ENCODE data around the gene ANKRD39. TPM values are rescaled to one million over a fixed set of nuclear protein-coding genes. Genes with fewer than 3 reads are reported as not detected.
"Not testable (repeated sequence)": the region's sequence is repeated elsewhere in the genome, so short reads cannot be mapped to it uniquely, and the experiment has no call there.

ANKRD39 gene
- total RNA-seq, 1 donor from 2014 or later = 3.7 TPM

DNA sequence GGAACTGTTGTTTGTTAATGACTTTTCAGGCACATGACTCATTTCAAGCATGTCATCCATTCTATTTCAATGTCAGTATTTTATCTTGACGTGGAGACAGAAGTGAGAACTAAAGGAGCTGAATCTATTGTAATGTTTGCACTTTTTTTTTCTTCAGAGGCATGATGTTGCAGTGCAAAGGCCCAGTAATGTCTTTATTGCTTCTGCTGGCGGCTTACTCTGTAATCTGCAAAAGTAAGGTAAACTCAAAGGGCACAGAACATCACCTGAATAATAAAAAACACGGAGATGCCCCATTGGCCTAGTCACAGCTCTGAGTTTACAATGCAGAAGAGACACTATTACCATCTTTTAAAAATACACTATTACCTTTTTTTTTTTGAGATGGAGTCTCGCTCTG, 44.2 kb downstream of the ANKRD39 start:
- H3K9me3 ChIP-seq (ENCODE audit: control insufficient read depth in 3 of 3, low read length in 3 of 3) = no peaks in the 10 kb centered on the region
- no peak overlapping the region for H3K4me3 ChIP-seq (ENCODE audit: low read length in 3 of 3)
- peaks cover 30 to 44% (median 42%) of the 10 kb centered on the region in 3 donors for H3K4me1 ChIP-seq (ENCODE audit: control insufficient read depth in 3 of 3, insufficient read depth in 3 of 3, low read length in 3 of 3)
- H3K27me3 ChIP-seq (ENCODE audit: control insufficient read depth in 3 of 3, insufficient read depth in 3 of 3, low read length in 3 of 3) = no peaks in the 10 kb centered on the region
- H3K36me3 ChIP-seq (ENCODE audit: control insufficient read depth in 3 of 3, insufficient read depth in 3 of 3, low read length in 3 of 3) = peaks cover 26 to 33% (median 31%) of the 10 kb centered on the region in 3 donors
- H3K27ac ChIP-seq (ENCODE audit: low read depth, low read length) = no peak overlapping the region
- no peak overlapping the region for H3K9ac ChIP-seq (ENCODE audit: low read depth in 1 of 3, low read length in 3 of 3)

DNA sequence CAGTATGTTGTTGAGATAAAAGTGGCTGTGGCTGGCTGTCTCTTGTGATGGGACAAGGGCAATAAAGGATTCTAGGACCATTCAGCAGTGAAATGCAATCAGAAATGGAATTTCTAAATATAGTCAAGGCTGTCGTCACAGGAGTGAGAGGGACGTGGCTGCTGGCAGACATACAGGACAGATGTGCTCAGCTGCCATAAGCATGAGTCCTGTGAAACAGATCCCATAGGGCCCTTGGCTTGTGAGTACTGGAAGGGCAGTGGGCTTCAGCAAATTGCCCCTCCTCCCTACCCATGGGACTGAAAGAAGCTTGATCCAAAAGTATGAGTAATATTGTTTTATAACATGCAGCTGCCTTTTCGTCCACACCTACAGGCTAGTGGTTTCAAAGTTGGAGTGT, 45.9 kb downstream of the ANKRD39 start:
- H3K27me3 ChIP-seq (ENCODE audit: control insufficient read depth in 3 of 3, insufficient read depth in 3 of 3, low read length in 3 of 3) = no peaks in the 10 kb centered on the region
- peaks cover 24 to 34% (median 32%) of the 10 kb centered on the region in 3 donors for H3K36me3 ChIP-seq (ENCODE audit: control insufficient read depth in 3 of 3, insufficient read depth in 3 of 3, low read length in 3 of 3)
- H3K4me3 ChIP-seq (ENCODE audit: low read length in 3 of 3) = no peak overlapping the region
- peak overlapping the region; percentile 59 for H3K27ac ChIP-seq (ENCODE audit: low read depth, low read length)
- H3K4me1 ChIP-seq (ENCODE audit: control insufficient read depth in 3 of 3, insufficient read depth in 3 of 3, low read length in 3 of 3) = peaks cover 15 to 28% (median 27%) of the 10 kb centered on the region in 3 donors
- no peaks in the 10 kb centered on the region for H3K9me3 ChIP-seq (ENCODE audit: control insufficient read depth in 3 of 3, low read length in 3 of 3)
- H3K9ac ChIP-seq (ENCODE audit: low read depth in 1 of 3, low read length in 3 of 3) = peak overlapping the region in 1 of 3 donors; percentile 50

DNA sequence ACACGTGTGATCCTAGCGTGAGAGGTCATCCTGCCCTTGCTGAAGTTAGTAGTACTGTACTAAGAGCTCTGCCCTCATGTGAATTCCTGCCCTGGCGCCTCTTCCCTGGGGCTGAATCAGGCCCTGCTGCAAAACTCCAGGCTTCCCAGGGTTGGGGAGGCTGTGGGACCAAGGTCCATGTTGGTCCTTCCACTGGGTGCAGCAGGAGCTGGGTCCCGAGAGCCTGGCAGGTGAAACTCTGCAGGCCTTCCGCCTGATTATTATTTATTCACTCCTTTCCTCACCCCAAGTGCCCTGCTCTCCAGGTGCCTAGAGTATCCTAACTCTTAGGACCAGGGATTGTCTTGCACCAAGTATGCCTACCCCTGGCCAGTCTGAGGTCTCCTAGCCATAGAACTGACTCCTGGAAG, 47.0 kb downstream of the ANKRD39 start:
- peaks cover 24 to 35% (median 34%) of the 10 kb centered on the region in 3 donors for H3K36me3 ChIP-seq (ENCODE audit: control insufficient read depth in 3 of 3, insufficient read depth in 3 of 3, low read length in 3 of 3)
- H3K4me1 ChIP-seq (ENCODE audit: control insufficient read depth in 3 of 3, insufficient read depth in 3 of 3, low read length in 3 of 3) = peaks cover 15 to 28% (median 27%) of the 10 kb centered on the region in 3 donors
- H3K9ac ChIP-seq (ENCODE audit: low read depth in 1 of 3, low read length in 3 of 3) = peak overlapping the region in 1 of 3 donors; percentile 45
- H3K9me3 ChIP-seq (ENCODE audit: control insufficient read depth in 3 of 3, low read length in 3 of 3) = no peaks in the 10 kb centered on the region
- no peak overlapping the region for H3K27ac ChIP-seq (ENCODE audit: low read depth, low read length)
- H3K27me3 ChIP-seq (ENCODE audit: control insufficient read depth in 3 of 3, insufficient read depth in 3 of 3, low read length in 3 of 3) = no peaks in the 10 kb centered on the region
- no peak overlapping the region for H3K4me3 ChIP-seq (ENCODE audit: low read length in 3 of 3)

DNA sequence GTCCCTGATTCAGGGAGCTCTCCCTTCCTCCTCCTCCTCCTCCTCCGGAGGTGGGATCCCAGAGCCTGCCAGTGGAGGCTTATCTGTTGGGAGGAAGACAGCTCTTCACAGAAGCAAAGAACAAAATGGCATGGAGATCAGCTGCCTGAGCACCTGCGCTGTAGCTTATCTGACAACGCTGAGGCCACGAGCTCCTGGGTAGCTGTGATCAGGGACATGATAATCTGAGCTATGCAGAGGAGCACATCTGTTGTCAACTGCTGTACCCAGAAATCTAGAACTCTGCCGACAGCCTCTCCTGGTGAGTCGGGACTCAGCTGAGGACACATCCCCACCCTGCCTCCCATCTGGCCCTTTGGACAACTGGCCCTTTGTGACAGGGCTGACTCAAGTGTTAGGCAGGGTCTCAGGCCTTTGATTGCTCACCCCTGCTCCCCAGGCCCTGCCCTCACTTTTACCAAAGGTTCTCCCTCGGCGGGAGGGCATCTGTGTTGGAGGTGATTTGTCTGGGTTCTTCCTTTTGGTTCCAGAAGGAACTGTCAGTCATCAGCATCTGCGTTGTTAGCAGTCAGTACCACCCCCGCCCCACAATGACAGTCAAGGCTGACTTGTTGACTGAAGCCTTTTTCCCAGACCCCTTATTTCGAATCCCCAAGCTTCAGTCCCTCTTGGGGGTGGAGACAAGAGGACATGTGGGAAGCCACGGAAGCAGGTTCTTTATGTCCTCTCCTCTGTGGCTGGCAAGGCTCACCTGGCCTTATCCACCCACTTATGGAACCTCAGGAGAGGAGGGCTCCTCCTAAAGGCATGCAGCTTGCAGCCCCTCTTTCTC, 47.6 kb downstream of the ANKRD39 start:
- Histone ChIP-seq H3K27ac (ENCODE audit: low read depth, low read length) (no peak overlapping the region), H3K27me3 (ENCODE audit: control insufficient read depth in 3 of 3, insufficient read depth in 3 of 3, low read length in 3 of 3) (no peaks in the 10 kb centered on the region), H3K9me3 (ENCODE audit: control insufficient read depth in 3 of 3, low read length in 3 of 3) (no peaks in the 10 kb centered on the region), H3K4me1 (ENCODE audit: control insufficient read depth in 3 of 3, insufficient read depth in 3 of 3, low read length in 3 of 3) (peaks cover 10 to 23% (median 23%) of the 10 kb centered on the region in 3 donors), H3K4me3 (ENCODE audit: low read length in 3 of 3) (no peak overlapping the region), H3K36me3 (ENCODE audit: control insufficient read depth in 3 of 3, insufficient read depth in 3 of 3, low read length in 3 of 3) (peaks cover 24 to 35% (median 34%) of the 10 kb centered on the region in 3 donors), H3K9ac (ENCODE audit: low read depth in 1 of 3, low read length in 3 of 3) (peak overlapping the region in 1 of 3 donors; percentile 45)

DNA sequence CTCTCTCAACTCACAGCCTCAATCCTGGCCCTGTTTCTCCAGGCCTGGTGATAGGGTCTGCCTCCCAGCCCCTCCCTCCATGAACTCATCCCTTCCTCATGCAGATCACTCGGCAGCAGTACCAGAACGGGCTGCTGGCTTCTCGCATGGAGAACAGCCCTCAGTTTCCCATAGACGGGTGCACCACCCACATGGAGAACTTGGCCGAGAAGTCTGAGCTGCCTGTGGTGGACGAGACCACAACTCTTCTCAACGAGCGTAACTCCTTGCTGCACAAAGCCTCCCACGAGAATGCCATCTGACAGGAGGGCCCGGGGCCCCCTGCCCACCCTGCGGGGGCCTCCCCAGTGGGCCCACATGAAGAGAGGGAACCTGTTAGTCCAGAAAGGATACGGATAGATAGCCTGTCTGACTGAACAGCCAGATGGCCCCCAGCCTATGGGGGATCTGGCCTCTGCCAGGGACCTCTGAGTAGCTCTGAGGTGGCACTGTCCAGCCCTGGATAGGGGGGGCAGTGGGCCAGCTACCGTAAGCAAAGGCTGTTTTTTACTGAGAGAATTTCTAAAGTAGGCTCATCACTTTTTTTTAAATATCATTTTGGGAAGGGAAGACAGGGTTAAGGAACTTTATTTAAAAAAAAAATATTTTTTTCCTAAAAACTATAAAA, 48.5 kb downstream of the ANKRD39 start:
- Histone ChIP-seq H3K4me3 (ENCODE audit: low read length in 3 of 3) (no peak overlapping the region), H3K9me3 (ENCODE audit: control insufficient read depth in 3 of 3, low read length in 3 of 3) (no peaks in the 10 kb centered on the region), H3K27me3 (ENCODE audit: control insufficient read depth in 3 of 3, insufficient read depth in 3 of 3, low read length in 3 of 3) (no peaks in the 10 kb centered on the region), H3K9ac (ENCODE audit: low read depth in 1 of 3, low read length in 3 of 3) (peak overlapping the region in 1 of 3 donors; percentile 16), H3K4me1 (ENCODE audit: control insufficient read depth in 3 of 3, insufficient read depth in 3 of 3, low read length in 3 of 3) (peaks cover 8 to 21% (median 19%) of the 10 kb centered on the region in 3 donors), H3K27ac (ENCODE audit: low read depth, low read length) (no peak overlapping the region), H3K36me3 (ENCODE audit: control insufficient read depth in 3 of 3, insufficient read depth in 3 of 3, low read length in 3 of 3) (peaks cover 24 to 35% (median 34%) of the 10 kb centered on the region in 3 donors)

DNA sequence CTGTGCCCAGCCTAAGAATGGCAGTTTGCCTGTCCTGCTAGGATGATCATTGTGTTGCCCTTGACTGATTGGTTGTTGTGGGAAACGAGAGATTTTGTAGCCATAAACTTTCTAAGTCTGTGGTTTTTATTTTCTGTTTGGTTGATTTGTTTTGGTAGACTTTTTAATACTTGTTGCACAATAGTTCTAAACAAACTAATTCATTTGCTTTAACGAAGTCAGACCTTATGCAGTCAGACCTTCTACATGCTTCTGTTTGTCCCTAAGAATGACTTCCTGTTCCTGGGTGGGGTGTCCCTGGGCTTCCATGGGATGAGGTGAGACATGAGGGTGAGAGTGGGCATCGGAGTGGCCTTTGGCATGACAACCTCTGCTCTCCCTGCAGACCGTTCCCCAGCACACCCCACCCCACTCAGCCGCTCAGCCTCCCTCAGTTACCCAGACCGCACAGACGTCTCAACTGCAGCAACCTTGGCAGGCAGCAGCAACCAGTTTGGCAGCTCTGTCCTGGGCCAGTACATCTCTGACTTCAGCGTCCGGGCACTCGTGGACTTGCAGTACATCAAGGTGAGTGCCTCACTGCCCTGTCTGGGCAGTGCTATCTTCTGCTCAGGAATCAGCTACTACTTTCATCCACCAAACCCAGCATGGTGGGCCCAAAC, 49.5 kb downstream of the ANKRD39 start:
- Histone ChIP-seq H3K9ac (ENCODE audit: low read depth in 1 of 3, low read length in 3 of 3) (no peak overlapping the region), H3K27me3 (ENCODE audit: control insufficient read depth in 3 of 3, insufficient read depth in 3 of 3, low read length in 3 of 3) (no peaks in the 10 kb centered on the region), H3K4me1 (ENCODE audit: control insufficient read depth in 3 of 3, insufficient read depth in 3 of 3, low read length in 3 of 3) (peaks cover 8 to 21% (median 19%) of the 10 kb centered on the region in 3 donors), H3K27ac (ENCODE audit: low read depth, low read length) (no peak overlapping the region), H3K4me3 (ENCODE audit: low read length in 3 of 3) (no peak overlapping the region), H3K9me3 (ENCODE audit: control insufficient read depth in 3 of 3, low read length in 3 of 3) (no peaks in the 10 kb centered on the region), H3K36me3 (ENCODE audit: control insufficient read depth in 3 of 3, insufficient read depth in 3 of 3, low read length in 3 of 3) (peaks cover 24 to 35% (median 34%) of the 10 kb centered on the region in 3 donors)

DNA sequence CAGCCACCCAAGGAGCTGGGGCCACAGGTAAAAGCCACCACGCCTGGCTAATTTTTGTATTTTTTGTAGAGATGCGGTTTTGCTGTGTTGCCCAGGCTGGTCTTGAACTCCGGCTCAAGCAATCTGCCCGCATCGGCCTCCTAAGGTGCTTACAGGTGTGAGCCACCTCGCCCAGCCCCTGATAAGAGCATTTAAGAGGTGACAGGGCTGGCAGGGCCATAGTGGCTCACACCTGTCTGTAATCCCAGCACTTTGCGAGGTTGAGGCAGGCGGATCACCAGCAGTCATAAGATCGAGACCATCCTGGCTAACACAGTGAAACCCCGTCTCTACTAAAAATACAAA, 50.7 kb downstream of the ANKRD39 start:
- H3K4me1 ChIP-seq (ENCODE audit: control insufficient read depth in 3 of 3, insufficient read depth in 3 of 3, low read length in 3 of 3) = peaks cover 4 to 18% (median 14%) of the 10 kb centered on the region in 3 donors
- H3K27ac ChIP-seq (ENCODE audit: low read depth, low read length) = no peak overlapping the region
- peaks cover 32 to 41% (median 40%) of the 10 kb centered on the region in 3 donors for H3K36me3 ChIP-seq (ENCODE audit: control insufficient read depth in 3 of 3, insufficient read depth in 3 of 3, low read length in 3 of 3)
- H3K4me3 ChIP-seq (ENCODE audit: low read length in 3 of 3) = no peak overlapping the region
- H3K27me3 ChIP-seq (ENCODE audit: control insufficient read depth in 3 of 3, insufficient read depth in 3 of 3, low read length in 3 of 3) = no peaks in the 10 kb centered on the region
- H3K9me3 ChIP-seq (ENCODE audit: control insufficient read depth in 3 of 3, low read length in 3 of 3) = no peaks in the 10 kb centered on the region
- no peak overlapping the region for H3K9ac ChIP-seq (ENCODE audit: low read depth in 1 of 3, low read length in 3 of 3)

DNA sequence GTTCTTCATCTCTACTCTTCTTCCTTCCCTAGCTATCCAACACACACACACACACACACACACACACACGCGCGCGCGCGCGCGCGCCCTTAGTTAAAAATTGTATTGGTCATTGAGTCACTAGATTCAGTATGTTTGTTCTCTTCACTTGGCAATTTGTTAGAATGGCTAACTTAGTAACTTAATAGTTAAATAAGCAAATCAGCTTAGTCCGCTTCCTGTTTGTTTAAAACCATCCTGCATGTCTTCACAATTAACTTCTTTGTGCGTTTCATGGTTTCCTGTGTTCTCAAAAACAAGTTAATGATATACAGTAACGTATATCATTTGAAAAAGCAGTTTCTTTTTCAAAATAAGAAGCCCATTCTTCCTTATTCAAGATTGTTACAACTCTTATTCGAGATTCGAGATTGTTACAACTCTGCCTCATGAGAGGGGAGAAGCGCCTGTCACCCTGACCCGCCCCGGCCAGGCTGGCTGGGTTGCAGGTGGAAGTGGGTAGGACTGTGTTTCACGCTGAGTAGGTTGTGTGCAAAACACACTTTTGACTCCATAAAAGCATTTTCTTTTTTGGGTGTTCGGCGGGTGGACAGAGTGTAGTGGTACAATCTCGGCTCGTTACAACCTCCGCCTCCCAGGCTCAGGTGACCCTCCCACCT, 51.2 kb downstream of the ANKRD39 start:
- H3K36me3 ChIP-seq (ENCODE audit: control insufficient read depth in 3 of 3, insufficient read depth in 3 of 3, low read length in 3 of 3) = peaks cover 37 to 45% (median 45%) of the 10 kb centered on the region in 3 donors
- no peak overlapping the region for H3K27ac ChIP-seq (ENCODE audit: low read depth, low read length)
- H3K9ac ChIP-seq (ENCODE audit: low read depth in 1 of 3, low read length in 3 of 3) = no peak overlapping the region
- H3K27me3 ChIP-seq (ENCODE audit: control insufficient read depth in 3 of 3, insufficient read depth in 3 of 3, low read length in 3 of 3) = no peaks in the 10 kb centered on the region
- H3K4me3 ChIP-seq (ENCODE audit: low read length in 3 of 3) = no peak overlapping the region
- peaks cover 0 to 13% (median 9%) of the 10 kb centered on the region in 3 donors for H3K4me1 ChIP-seq (ENCODE audit: control insufficient read depth in 3 of 3, insufficient read depth in 3 of 3, low read length in 3 of 3)
- H3K9me3 ChIP-seq (ENCODE audit: control insufficient read depth in 3 of 3, low read length in 3 of 3) = no peaks in the 10 kb centered on the region

DNA sequence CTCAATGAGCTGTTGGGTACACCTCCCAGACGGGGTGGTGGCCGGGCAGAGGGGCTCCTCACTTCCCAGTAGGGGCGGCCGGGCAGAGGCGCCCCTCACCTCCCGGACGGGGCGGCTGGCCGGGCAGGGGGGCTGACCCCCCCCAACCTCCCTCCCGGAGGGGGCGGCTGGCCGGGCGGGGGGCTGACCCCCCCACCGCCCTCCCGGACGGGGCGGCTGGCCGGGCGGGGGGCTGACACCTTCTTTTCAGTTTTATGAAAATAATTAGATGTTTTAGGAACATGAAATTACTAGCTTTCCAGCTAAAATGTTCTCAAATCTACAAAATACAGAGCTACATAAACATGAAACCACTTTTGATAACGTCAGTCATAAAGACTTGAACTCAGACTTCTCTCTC, 51.9 kb downstream of the ANKRD39 start:
- not testable (repeated sequence) for H3K27me3 ChIP-seq (ENCODE audit: control insufficient read depth in 3 of 3, insufficient read depth in 3 of 3, low read length in 3 of 3); H3K9me3 ChIP-seq (ENCODE audit: control insufficient read depth in 3 of 3, low read length in 3 of 3); H3K27ac ChIP-seq (ENCODE audit: low read depth, low read length); H3K4me1 ChIP-seq (ENCODE audit: control insufficient read depth in 3 of 3, insufficient read depth in 3 of 3, low read length in 3 of 3); H3K9ac ChIP-seq (ENCODE audit: low read depth in 1 of 3, low read length in 3 of 3); H3K4me3 ChIP-seq (ENCODE audit: low read length in 3 of 3)
- H3K36me3 ChIP-seq (ENCODE audit: control insufficient read depth in 3 of 3, insufficient read depth in 3 of 3, low read length in 3 of 3) = peaks cover 40 to 48% (median 44%) of the 10 kb centered on the region in 3 donors

Measured in skeletal muscle tissue (tissue), 4 donors.